HL-60 (cell line): ENCODE measurements around the gene RPL32.

Experiments
- SPI1 ChIP-seq: IDR thresholded peaks from 2 replicates; pipeline ENCODE4 v1.6.1; 2012; ENCODE audit warnings: low read depth, mild to moderate bottlenecking, borderline replicate concordance
- TF ChIP-seq, protein P1 (sequence below): IDR thresholded peaks from one replicate; pipeline ENCODE4 v1.5.1; 2011; ENCODE audit warnings: low read length, control low read depth, inconsistent platforms; ENCODE audit not compliant: insufficient read depth

- TF ChIP-seq SPI1: no peak
- TF ChIP-seq, protein P1, sequence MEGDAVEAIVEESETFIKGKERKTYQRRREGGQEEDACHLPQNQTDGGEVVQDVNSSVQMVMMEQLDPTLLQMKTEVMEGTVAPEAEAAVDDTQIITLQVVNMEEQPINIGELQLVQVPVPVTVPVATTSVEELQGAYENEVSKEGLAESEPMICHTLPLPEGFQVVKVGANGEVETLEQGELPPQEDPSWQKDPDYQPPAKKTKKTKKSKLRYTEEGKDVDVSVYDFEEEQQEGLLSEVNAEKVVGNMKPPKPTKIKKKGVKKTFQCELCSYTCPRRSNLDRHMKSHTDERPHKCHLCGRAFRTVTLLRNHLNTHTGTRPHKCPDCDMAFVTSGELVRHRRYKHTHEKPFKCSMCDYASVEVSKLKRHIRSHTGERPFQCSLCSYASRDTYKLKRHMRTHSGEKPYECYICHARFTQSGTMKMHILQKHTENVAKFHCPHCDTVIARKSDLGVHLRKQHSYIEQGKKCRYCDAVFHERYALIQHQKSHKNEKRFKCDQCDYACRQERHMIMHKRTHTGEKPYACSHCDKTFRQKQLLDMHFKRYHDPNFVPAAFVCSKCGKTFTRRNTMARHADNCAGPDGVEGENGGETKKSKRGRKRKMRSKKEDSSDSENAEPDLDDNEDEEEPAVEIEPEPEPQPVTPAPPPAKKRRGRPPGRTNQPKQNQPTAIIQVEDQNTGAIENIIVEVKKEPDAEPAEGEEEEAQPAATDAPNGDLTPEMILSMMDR: no peak
These were observed 25.6 kb downstream of the RPL32 start for GRCh38 chr3:12815719-12816118.
